Type B pancreatic cell (in vitro differentiated cells): ENCODE measurements around the gene CTSW. TPM values are rescaled to one million over a fixed set of nuclear protein-coding genes. Genes with fewer than 3 reads are reported as not detected.
"Not testable (repeated sequence)": the region's sequence is repeated elsewhere in the genome, so short reads cannot be mapped to it uniquely, and the experiment has no call there.

Experiments used
- DNase-seq: peaks from one replicate; pipeline ENCODE4 v3.0.0; 2021; ENCODE audit warnings: mixed read lengths; ENCODE audit not compliant: unreplicated experiment; ENCODE audit errors: extremely low spot score
- H3K27ac Mint-ChIP-seq: 2 replicates; pipeline ENCODE4 v1.8.0; 2021; ENCODE audit warnings: mild to moderate bottlenecking, mixed read lengths
- H3K27me3 Mint-ChIP-seq: 2 replicates; pipeline ENCODE4 v1.8.0; 2021; ENCODE audit warnings: mixed read lengths
- H3K36me3 Mint-ChIP-seq: 2 replicates; pipeline ENCODE4 v1.8.0; 2021; ENCODE audit warnings: mixed read lengths
- H3K4me1 Mint-ChIP-seq: one replicate; pipeline ENCODE4 v1.8.0; 2021; ENCODE audit warnings: mixed read lengths; ENCODE audit not compliant: unreplicated experiment
- H3K4me3 Mint-ChIP-seq: 2 replicates; pipeline ENCODE4 v1.8.0; 2021; ENCODE audit warnings: mild to moderate bottlenecking, mixed read lengths
- H3K9me3 Mint-ChIP-seq: 2 replicates; pipeline ENCODE4 v1.8.0; 2021; ENCODE audit warnings: mixed read lengths
- CTCF ChIP-seq: fragments of 200-600 bp; sonication (generic); conservative IDR thresholded peaks from 2 replicates; pipeline ENCODE4 v1.5.0; 2021; ENCODE audit warnings: antibody characterized with exemption, mild to moderate bottlenecking
- total RNA-seq: library from RNA; stranded (reverse); gene quantifications from 2 replicates; pipeline ENCODE4 v1.2.1, GENCODE V29; 2021; ENCODE audit warnings: low replicate concordance

CTSW gene
- total RNA-seq, 1 donor from 2014 or later: not detected

- peaks cover 24% of the 10 kb centered on the region for H3K27me3 Mint-ChIP-seq
- peak within 1 kb of the TSS; percentile 83 for H3K27ac Mint-ChIP-seq
- no peaks in the 10 kb centered on the region for H3K9me3 Mint-ChIP-seq
- no peaks in the 10 kb centered on the region for H3K36me3 Mint-ChIP-seq
- H3K4me1 Mint-ChIP-seq: peaks cover 33% of the 10 kb centered on the region
- peak; percentile 52 for TF ChIP-seq CTCF
- DNase-seq: peak; percentile 97
- H3K4me3 Mint-ChIP-seq: peak within 1 kb of the TSS; percentile 98
Measured at GRCh38 chr11:65890324-65891218, 10.9 kb downstream of the CTSW start, which contains the start of gene CCDC85B. CCDC85B (plus strand) TSS chr11:65890673; CDS start chr11:65890784, 111 bp downstream.

GRCh38 chr11:65891219-65892136, 11.8 kb downstream of the CTSW start:
- Mint-ChIP-seq H3K27me3 (peaks cover 33% of the 10 kb centered on the region), H3K4me1 (peaks cover 31% of the 10 kb centered on the region), H3K9me3 (no peaks in the 10 kb centered on the region), H3K4me3 (peak overlapping the region; percentile 77), H3K27ac (peak overlapping the region; percentile 64), H3K36me3 (no peaks in the 10 kb centered on the region)
- peak; percentile 9 for TF ChIP-seq CTCF
- DNase-seq: no peak

- Mint-ChIP-seq H3K27ac (peak overlapping the region; percentile 64), H3K4me1 (peaks cover 25% of the 10 kb centered on the region), H3K27me3 (peaks cover 39% of the 10 kb centered on the region), H3K4me3 (peak overlapping the region; percentile 77)
- not testable (repeated sequence) for H3K9me3 Mint-ChIP-seq, H3K36me3 Mint-ChIP-seq, DNase-seq
Measured at GRCh38 chr11:65892137-65892540, 12.5 kb downstream of the CTSW start.

- H3K4me3 Mint-ChIP-seq: peak overlapping the region; percentile 77
- peaks cover 25% of the 10 kb centered on the region for H3K4me1 Mint-ChIP-seq
- peaks cover 45% of the 10 kb centered on the region for H3K27me3 Mint-ChIP-seq
- no peak for DNase-seq
- H3K27ac Mint-ChIP-seq: peak overlapping the region; percentile 64
- no peak for TF ChIP-seq CTCF
- no peaks in the 10 kb centered on the region for H3K36me3 Mint-ChIP-seq
- no peaks in the 10 kb centered on the region for H3K9me3 Mint-ChIP-seq
Measured at GRCh38 chr11:65892661-65893317, 13.2 kb downstream of the CTSW start.

GRCh38 chr11:65894034-65894591, 14.5 kb downstream of the CTSW start:
- no peaks in the 10 kb centered on the region for H3K9me3 Mint-ChIP-seq
- no peak for DNase-seq
- no peaks in the 10 kb centered on the region for H3K36me3 Mint-ChIP-seq
- H3K4me1 Mint-ChIP-seq: peaks cover 20% of the 10 kb centered on the region
- H3K27me3 Mint-ChIP-seq: peaks cover 55% of the 10 kb centered on the region
- H3K4me3 Mint-ChIP-seq: no peak overlapping the region
- no peak for TF ChIP-seq CTCF
- no peak overlapping the region for H3K27ac Mint-ChIP-seq
